A673 (cell line): ENCODE data around the gene ZNF516. TPM values are rescaled to one million over a fixed set of nuclear protein-coding genes. Genes with fewer than 3 reads are reported as not detected.

Experiments used
- BruUV-seq: library from RNA; stranded (reverse); fragments of 400-500 nt; replicated peaks from 2 replicates; lab custom pipeline; 2021; lab: Mats Ljungman, UMichigan
- CTCF ChIA-PET: fragments of 300-600 bp; sonication (Branson Sonifier 250); formaldehyde crosslinking; loops from one replicate; lab custom pipeline; 2022; ENCODE audit warnings: antibody characterized with exemption; lab: Charles Lee
- POLR2A ChIA-PET: fragments of 300-600 bp; sonication (Branson Sonifier 250); formaldehyde crosslinking; loops from one replicate; lab custom pipeline; 2022; ENCODE audit warnings: antibody characterized with exemption; ENCODE audit not compliant: low non-redundant PET; lab: Charles Lee
- DNase-seq: peaks from one replicate; pipeline ENCODE4 v3.0.0-alpha.2; 2015; ENCODE audit warnings: low spot score
- H3K27ac ChIP-seq: fragments of 200-600 bp; sonication (generic); 2 replicates; pipeline ENCODE4 v1.5.1; 2016; ENCODE audit warnings: mixed run types, low read depth, mild to moderate bottlenecking, mixed read lengths, antibody characterized with exemption, low read length; ENCODE audit not compliant: poor library complexity, severe bottlenecking
- H3K27me3 ChIP-seq: fragments of 200-600 bp; sonication (generic); replicated peaks from 2 replicates; pipeline ENCODE4 v1.6.1; 2017; ENCODE audit warnings: mixed run types, low read depth, mild to moderate bottlenecking, mixed read lengths, antibody characterized with exemption, low read length; ENCODE audit not compliant: insufficient read depth, poor library complexity
- H3K36me3 ChIP-seq: fragments of 200-600 bp; sonication (generic); 2 replicates; pipeline ENCODE4 v1.6.1; 2016; ENCODE audit warnings: mixed run types, mild to moderate bottlenecking, mixed read lengths, antibody characterized with exemption, low read length; ENCODE audit not compliant: insufficient read depth, poor library complexity, severe bottlenecking
- H3K4me1 ChIP-seq: fragments of 200-600 bp; sonication (generic); 2 replicates; pipeline ENCODE4 v1.6.1; 2017; ENCODE audit warnings: mixed run types, mild to moderate bottlenecking, mixed read lengths, antibody characterized with exemption, low read length; ENCODE audit not compliant: insufficient read depth, poor library complexity, severe bottlenecking
- H3K4me3 ChIP-seq: fragments of 200-600 bp; sonication (generic); 2 replicates; pipeline ENCODE4 v1.5.1; 2016; ENCODE audit warnings: low read depth, mixed run types, mild to moderate bottlenecking, mixed read lengths, low read length; ENCODE audit not compliant: poor library complexity, severe bottlenecking
- H3K9me3 ChIP-seq: fragments of 200-600 bp; sonication (generic); 2 replicates; pipeline ENCODE4 v1.6.1; 2016; ENCODE audit warnings: mixed run types, low read depth, mild to moderate bottlenecking, mixed read lengths, antibody characterized with exemption, low read length; ENCODE audit not compliant: poor library complexity, severe bottlenecking
- EZH2 ChIP-seq: fragments of 200-600 bp; sonication (generic); IDR thresholded peaks from 2 replicates; pipeline ENCODE4 v1.6.1; 2017; ENCODE audit warnings: borderline replicate concordance, low read depth, mild to moderate bottlenecking, mixed read lengths, antibody characterized with exemption, low read length; ENCODE audit not compliant: poor library complexity, severe bottlenecking
- intact Hi-C: fragments of 100-400 bp; cut with micrococcal nuclease; formaldehyde crosslinking; loops from one replicate; pipeline ENCODE4 v1.10.0; 2022; ENCODE audit not compliant: unreplicated experiment
- total RNA-seq: library from RNA; stranded (reverse); gene quantifications from 2 replicates; pipeline ENCODE4 v1.2.3, GENCODE V29; 2021
- TF ChIP-seq, protein P1 (sequence below): fragments of 300-800, 200-600 bp; sonication (generic); conservative IDR thresholded peaks from 2 replicates; pipeline ENCODE4 v1.5.1; 2017; ENCODE audit warnings: low read depth, mild to moderate bottlenecking, antibody characterized with exemption, low read length, moderate library complexity, mixed read lengths

Gene ZNF516
- total RNA-seq, 1 experiment from 2014 or later, result 32.3 TPM

DNA sequence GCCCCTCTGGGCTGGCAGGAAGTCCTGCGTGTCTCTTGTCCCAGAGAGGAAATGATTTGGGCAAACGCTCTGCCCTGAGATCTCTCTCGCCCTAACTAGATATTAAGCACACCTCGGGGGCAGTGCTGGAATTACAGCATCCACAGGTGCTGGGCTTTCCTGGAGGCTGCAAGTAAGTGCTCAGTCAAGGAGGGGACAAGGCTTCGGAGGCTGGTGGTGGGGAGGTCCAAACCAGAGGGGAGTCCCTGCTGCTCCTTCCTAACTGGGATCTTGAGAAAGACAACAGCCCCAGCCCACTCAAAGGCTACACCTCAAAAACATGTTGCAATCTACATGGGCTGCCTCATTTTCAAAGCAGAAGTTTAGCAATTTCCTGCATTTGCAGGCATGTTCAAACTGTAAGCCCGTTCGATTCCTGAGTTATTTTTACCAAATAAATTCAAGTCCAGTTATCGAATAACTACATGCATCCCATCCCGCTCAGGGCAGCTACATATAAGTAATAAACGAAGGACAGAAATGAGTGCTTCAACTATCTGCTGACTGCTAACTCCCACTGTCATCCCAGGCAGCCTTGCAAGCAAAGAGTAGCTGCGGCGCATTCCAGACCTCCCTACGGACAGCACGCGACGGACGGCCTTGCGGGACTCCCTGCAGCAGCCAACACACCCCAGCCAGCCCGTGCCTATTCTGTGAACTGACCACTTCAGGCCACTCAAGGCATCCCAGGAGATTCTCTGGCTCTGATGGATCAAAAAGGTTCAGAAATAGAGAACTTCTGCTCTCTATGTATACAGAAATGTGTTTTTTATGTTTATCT lies 27.5 kb downstream of the ZNF516 start:
- CTCF ChIA-PET, result no interaction called here
- BruUV-seq, result no TSS peak

DNA sequence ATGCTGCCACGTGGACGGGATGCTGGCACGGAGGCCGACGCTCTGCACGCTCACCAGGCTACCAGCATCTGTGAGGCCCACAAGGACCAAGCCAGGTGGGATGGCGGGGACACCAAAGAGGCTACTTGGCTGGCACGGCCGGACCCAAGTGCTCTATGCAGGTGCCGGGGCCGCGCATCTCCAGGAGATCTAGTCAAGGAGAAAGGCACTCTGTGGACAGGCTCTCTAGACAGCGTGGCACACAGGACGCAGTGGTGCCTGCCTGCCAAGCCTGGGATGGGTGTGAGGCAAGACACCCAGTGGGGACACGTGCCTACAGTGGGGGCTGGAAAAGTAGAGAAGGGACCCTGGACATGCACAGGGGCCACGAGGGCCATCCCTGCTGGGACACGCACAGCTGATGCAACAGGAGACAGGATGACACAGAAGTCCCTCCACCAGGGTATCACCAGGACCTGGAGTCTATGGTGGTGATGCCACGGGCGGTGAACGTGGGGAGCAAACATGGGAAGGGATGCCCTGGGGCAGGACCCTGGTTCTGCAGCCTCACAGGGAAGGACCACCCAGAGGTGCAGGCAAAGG lies 28.5 kb downstream of the ZNF516 start:
- Histone ChIP-seq H3K36me3 (no peaks in the 10 kb centered on the region), H3K27ac (no peak overlapping the region), H3K9me3 (no peaks in the 10 kb centered on the region), H3K4me3 (no peak overlapping the region), H3K4me1 (peaks cover 13% of the 10 kb centered on the region), H3K27me3 (no peaks in the 10 kb centered on the region)
- CTCF ChIA-PET, result no interaction called here
- POLR2A ChIA-PET, result no interaction called here
- DNase-seq, result no peak
- BruUV-seq, result no TSS peak
- TF ChIP-seq EZH2, result no peak
- TF ChIP-seq, protein P1, sequence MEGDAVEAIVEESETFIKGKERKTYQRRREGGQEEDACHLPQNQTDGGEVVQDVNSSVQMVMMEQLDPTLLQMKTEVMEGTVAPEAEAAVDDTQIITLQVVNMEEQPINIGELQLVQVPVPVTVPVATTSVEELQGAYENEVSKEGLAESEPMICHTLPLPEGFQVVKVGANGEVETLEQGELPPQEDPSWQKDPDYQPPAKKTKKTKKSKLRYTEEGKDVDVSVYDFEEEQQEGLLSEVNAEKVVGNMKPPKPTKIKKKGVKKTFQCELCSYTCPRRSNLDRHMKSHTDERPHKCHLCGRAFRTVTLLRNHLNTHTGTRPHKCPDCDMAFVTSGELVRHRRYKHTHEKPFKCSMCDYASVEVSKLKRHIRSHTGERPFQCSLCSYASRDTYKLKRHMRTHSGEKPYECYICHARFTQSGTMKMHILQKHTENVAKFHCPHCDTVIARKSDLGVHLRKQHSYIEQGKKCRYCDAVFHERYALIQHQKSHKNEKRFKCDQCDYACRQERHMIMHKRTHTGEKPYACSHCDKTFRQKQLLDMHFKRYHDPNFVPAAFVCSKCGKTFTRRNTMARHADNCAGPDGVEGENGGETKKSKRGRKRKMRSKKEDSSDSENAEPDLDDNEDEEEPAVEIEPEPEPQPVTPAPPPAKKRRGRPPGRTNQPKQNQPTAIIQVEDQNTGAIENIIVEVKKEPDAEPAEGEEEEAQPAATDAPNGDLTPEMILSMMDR, result no peak
- intact Hi-C loops, result no loop called here

More for the DNA sequence above, 27.5 kb downstream of the ZNF516 start:
- no peak overlapping the region for H3K4me3 ChIP-seq
- POLR2A ChIA-PET, result no interaction called here
- H3K36me3 ChIP-seq, result no peaks in the 10 kb centered on the region
- DNase-seq, result no peak
- H3K27ac ChIP-seq, result no peak overlapping the region
- intact Hi-C loops, result no loop called here
- H3K9me3 ChIP-seq, result no peaks in the 10 kb centered on the region
- no peaks in the 10 kb centered on the region for H3K27me3 ChIP-seq
- TF ChIP-seq, protein P1, result no peak
- no peak for TF ChIP-seq EZH2
- H3K4me1 ChIP-seq, result peaks cover 13% of the 10 kb centered on the region

DNA sequence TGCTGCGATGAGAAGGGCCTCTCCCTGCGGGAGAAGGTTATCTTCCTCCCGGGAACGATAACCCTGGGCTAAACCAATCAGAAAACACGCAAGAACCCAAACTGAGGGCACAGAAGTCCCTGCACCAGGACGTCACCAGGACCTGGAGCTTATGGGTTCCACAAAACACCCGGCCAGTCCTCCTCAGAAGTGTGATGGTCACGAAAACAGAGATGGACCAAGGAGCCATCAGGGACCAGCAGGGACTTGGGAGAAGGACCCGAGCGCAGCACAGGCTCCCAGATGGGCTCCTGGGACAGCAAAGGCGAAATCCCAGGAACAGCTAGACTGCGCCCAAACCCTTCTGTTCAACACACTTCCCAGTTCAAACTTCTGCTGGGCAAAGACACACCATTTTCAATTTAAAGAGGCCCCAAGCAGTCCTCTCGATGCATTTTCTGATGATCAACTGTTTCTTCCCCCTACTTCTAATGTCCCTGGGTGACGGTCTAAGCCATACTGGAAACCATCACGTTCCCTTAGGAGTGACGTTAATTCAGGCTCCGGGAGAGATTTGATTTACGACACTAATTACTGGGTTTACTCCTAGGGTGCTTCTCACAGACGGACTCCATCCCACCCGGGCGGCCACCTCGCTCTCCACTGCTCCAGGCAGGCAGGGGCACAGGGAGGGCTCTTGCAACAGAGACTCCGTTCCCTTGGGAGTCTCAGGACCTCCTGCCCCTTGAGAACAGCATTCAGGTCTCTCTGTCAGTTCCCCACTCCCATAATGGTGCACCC lies 29.2 kb downstream of the ZNF516 start:
- DNase-seq, result no peak
- intact Hi-C loops, result no loop called here
- Histone ChIP-seq H3K27me3 (no peaks in the 10 kb centered on the region), H3K4me3 (no peak overlapping the region), H3K4me1 (peaks cover 13% of the 10 kb centered on the region), H3K9me3 (no peaks in the 10 kb centered on the region), H3K27ac (no peak overlapping the region), H3K36me3 (no peaks in the 10 kb centered on the region)
- no peak for TF ChIP-seq EZH2
- TF ChIP-seq, protein P1, result no peak
- no TSS peak for BruUV-seq
- ChIA-PET POLR2A (no interaction called here), CTCF (no interaction called here)
